HG02763 (cell line): ENCODE measurements around the gene ISG20L2.

Source experiments
- ATAC-seq: cut with Tn5 transposase; IDR thresholded peaks from one replicate; pipeline ENCODE4 v1.9.1; 2021; ENCODE audit warnings: mild to moderate bottlenecking, moderate library complexity; ENCODE audit not compliant: unreplicated experiment

The ISG20L2 gene

DNA sequence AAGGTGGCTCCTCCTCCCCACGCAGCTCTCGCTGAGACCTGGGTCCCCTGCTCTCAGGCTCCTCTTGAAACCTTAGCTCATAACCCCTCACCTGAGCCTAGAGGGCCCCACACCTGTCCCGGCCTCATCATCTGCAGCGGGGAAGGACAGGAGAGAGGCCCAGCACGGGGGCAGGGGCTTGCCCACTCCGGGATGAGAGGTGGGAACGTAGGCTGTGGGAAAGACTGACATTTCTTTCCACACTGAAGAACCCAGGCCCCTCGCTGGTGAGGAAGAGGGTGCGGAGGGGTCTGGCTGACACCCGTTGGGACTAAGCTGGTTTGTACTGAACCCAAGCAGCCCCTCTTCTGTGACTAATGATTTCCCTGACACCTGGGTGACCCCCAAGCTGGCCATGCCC lies 37.4 kb downstream of the ISG20L2 start:
- no peak for ATAC-seq

DNA sequence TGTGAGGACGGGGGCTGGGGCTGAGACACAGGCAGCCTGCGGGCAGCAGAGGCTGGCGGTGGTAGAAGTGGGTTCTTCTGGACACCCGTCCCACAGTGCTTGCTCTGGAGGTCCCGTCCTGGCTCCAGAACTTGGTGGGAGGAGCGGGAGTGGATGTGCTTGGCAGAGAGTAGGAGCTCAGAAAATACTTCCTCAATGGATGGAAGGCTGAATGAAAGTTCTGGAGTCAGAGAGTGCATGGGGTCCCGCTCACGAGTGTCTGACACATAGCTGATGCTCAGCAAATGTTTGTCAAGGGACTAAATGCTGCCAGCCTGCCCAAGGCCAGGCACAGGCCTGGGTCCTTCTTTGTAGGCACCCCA lies 37.9 kb downstream of the ISG20L2 start:
- no peak for ATAC-seq

DNA sequence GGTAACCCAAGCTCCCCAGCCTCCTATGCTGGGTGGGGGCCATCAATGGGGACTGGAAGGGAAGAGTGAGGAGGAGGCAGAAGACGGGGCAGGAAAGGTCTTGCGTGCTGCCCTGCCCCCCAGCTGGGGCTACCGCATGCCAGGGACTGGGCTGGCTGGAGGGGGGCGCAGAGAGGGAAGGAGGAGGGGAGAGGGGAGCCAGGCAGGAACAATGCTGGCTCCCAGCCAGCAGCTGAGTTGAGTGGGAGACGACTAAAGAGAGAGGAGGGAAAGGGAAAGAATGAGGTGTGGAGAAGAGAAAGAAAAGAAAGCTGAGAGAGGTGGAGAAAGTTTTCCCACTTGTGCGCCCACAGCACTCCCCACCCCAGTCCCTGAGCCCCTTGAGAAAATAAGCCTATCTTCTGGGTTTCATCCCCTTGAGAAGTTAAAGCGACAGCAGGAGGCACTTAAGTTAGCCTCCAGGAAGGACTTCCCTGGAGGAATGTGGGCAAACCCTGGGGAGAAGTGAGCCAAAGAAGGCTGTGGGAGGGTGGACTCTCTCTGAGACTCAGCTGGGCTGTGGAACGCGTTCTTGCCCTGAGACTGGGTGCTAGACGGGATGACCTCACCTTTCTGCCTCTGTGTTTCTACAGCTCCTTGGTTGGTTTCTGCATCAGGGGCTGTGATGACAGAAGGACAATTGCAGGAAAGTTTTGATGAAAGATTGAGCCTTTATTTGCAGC lies 38.5 kb downstream of the ISG20L2 start:
- no peak for ATAC-seq

GRCh38 chr1:156689035-156689952 lies 39.3 kb downstream of the ISG20L2 start:
- no peak for ATAC-seq

- no peak for ATAC-seq
Observed at GRCh38 chr1:156684227-156684782, 44.3 kb downstream of the ISG20L2 start.

GRCh38 chr1:156682166-156682890 lies 46.2 kb downstream of the ISG20L2 start:
- no peak for ATAC-seq

DNA sequence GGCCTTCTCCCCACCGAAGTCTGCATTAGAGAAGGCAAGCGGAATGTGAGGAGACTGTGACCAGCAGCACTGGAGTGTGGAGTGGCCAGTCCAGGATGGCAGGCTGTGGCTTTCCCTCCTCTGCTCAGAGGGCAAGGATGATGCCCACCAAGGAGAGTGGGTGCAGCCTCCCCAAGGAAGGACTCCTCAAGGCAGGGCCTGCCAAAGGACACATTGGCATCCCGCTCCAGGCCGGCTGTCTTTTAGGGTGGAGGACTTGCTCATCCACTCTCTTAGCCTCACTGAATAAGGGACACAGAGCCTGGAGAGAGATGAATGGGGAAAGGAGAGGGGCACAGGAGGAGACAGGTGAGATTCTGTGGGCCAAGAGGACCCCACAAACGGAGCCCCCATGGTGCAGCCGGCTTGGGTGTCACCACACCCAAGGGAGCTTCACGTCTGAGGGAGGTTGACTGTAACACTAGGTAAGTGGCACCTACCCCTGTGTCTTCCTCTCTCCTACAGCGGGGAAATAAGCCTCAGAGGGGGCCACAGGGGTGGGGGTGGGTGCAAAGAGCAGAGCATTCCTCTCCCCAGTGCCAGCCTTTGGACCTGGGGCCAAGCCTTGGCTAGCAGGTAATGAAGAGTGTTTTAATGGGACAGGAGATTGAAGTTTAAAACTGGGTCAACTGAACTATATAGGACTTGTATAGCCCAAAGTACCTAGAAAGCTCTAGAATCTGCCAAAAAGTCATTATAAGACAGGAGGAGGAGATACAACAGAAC lies 47.2 kb downstream of the ISG20L2 start:
- ATAC-seq: no peak

DNA sequence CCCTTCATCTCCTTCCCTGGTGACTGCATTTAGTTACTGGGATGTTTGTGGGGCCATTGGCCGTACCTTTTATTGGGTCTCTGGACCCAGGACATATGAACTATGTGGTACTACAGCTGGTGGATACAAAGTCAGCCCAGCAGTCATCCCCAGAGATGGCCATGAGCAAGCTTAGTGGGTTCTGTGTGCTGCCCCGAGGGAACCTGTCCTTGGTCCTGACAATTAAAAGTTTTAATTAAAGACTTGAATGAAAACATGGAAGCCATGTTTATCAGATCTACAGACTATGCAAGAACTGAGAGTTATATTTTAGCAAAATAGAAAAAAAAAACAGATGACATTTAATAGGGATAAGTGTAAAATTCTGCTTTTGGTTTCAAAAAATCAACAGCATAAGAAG lies 48.5 kb downstream of the ISG20L2 start:
- no peak for ATAC-seq

GRCh38 chr1:156677616-156678596 lies 50.7 kb downstream of the ISG20L2 start:
- no peak for ATAC-seq

DNA sequence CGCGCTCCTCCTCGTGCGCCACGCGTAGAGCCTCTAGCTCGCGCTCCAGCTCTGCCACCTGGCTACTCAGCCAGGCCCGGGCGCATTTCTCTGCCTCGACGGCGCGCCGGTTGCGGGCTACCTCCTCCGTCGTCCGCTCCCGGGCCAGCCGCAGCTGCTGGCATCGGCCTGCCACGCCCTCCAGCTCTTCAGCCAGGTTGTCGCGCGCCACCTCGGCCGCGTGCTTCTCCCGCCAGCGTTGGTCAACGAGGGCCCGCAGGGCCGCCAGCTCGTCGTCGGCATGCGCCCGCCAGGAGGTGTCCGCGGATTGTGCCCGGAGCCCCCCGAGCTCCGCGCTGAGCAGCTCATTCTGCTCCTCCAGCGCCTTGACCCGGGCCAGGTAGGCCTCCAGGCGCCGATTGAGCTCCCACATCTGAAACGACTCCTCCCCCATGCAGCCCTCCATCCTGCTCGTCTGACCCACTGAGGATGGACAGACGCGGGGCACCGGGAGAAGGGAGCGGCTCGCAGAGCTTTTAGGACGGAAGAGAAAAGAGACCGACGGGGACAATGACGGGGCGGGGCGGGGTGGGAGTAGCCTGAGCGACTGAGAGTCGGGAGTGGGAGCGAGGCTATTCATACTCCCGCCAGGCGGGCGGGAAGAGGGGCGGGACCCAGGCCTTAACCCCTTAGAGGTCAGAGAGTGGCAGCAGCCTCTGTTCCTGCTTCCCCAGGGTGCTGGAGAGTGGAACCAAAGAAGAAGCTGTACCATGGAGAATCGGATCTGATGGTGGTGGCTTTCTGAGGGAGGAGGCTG lies 51.5 kb downstream of the ISG20L2 start, which contains the start of gene NES:
TSS of gene NES (minus strand) at position 588 of the 796 bp plus-strand sequence. CDS start at position 445, 143 bp downstream.
- ATAC-seq: no peak

GRCh38 chr1:156676114-156676819 lies 52.3 kb downstream of the ISG20L2 start:
- ATAC-seq: no peak

DNA sequence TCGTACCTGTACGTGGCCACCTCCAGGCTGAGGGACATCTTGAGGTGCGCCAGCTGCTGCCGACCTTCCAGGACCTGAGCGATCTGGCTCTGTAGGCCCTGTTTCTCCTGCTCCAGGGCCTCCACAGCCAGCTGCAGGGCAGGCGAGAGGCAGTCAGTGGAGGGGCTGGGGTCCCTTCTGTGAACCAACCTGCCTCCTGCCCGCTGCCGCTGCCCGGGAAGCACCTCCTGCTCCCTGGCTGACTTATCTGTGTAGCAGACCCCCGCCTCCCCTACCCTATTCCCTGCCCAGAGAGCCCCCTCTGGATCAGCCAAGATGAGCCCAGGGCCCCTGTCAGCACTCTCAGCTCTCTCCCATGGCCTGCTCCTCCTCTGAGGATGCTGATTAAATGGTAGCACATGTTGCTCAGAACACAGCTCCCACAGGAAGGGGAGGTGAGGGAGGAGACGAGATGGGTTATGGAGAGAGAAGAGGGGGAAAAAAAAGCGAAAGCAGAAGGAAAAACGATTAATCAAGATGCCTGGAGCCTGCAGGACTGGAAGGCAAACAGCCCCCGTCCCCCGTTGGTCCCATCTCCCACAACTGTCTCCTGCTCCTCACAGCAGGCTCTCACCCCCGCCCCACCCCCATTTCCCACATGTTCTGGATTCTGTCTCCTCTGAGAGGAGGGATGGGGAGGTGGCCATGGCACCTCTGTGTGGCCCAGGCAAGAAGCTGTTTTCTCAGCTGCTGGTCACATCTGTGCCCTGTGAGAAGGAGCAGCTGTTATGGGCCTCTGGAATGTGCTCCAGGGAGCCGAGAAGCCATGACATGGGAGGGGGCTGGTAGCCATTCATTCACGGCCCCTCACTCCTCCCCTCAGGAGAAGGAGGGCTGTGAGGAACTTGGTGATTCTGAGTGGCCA lies 53.1 kb downstream of the ISG20L2 start:
- ATAC-seq: no peak

GRCh38 chr1:156673387-156674121 lies 55.0 kb downstream of the ISG20L2 start:
- ATAC-seq: no peak
